Measurements from ENCODE around the gene ZNF784. TPM values are rescaled to one million over a fixed set of nuclear protein-coding genes. Genes with fewer than 3 reads are reported as not detected.

ZNF784 gene
- total and polyA plus RNA-seq, 2 of the 13 experiments (the other 11 are each of a cell fraction or from before 2014, with no cell fraction given): 4.1 to 4.2 TPM

GRCh38 chr19:55640577-55641425, 16.4 kb upstream of the ZNF784 start, which contains the start of gene ZNF580 (continued):
- no peak for TF ChIP-seq ZFP36L2 (CRISPR knock-in tag; IDR thresholded peaks at IDR 0.05)
- no peak for TF ChIP-seq ZNF883 (CRISPR knock-in tag; IDR thresholded peaks at IDR 0.05; ENCODE audit: not compliant biosample characterization)
- TF ChIP-seq ZNF547 (CRISPR knock-in tag; IDR thresholded peaks at IDR 0.05): no peak
- no peak for TF ChIP-seq SMYD3 (CRISPR knock-in tag; IDR thresholded peaks at IDR 0.05)
- no peak; the same call in 1 of the 2 replicates for TF ChIP-seq RXRA (CRISPR knock-in tag; IDR thresholded peaks at IDR 0.05)
- peak; percentile 80 for TF ChIP-seq GATAD1 (CRISPR knock-in tag; IDR thresholded peaks at IDR 0.05)
- no peak for TF ChIP-seq RFX5 (IDR thresholded peaks at IDR 0.05; ENCODE audit: low read depth, low read length)
- no peak for TF ChIP-seq NR2F6 (IDR thresholded peaks at IDR 0.05)
- TF ChIP-seq NR2F6 (CRISPR knock-in tag; IDR thresholded peaks at IDR 0.05): no peak
- TF ChIP-seq NBN (conservative IDR thresholded peaks at IDR 0.05): no peak
- TF ChIP-seq DR1 (CRISPR knock-in tag; IDR thresholded peaks at IDR 0.05): no peak
- no peak for TF ChIP-seq ZNF460 (CRISPR knock-in tag; IDR thresholded peaks at IDR 0.05; ENCODE audit: borderline replicate concordance)
- no peak for TF ChIP-seq KDM4B (CRISPR knock-in tag; IDR thresholded peaks at IDR 0.05)
- peak; percentile 47; the same call in 1 of the 2 replicates for TF ChIP-seq YEATS4 (CRISPR knock-in tag; IDR thresholded peaks at IDR 0.05; ENCODE audit: borderline replicate concordance)
- no peak for TF ChIP-seq ATF6 (CRISPR knock-in tag; conservative IDR thresholded peaks at IDR 0.05)
- TF ChIP-seq ZNF572 (CRISPR knock-in tag; IDR thresholded peaks at IDR 0.05): no peak
- TF ChIP-seq PBX3 (CRISPR knock-in tag; IDR thresholded peaks at IDR 0.05; ENCODE audit: borderline replicate concordance): no peak
- TF ChIP-seq SNAPC4 (CRISPR knock-in tag; IDR thresholded peaks at IDR 0.05): no peak
- 0 out of 4 replicates have a peak, but pooled peaks of 1 of the 2 experiments have one; percentile 20 for TF ChIP-seq ATF4 (CRISPR knock-in tag; IDR thresholded peaks at IDR 0.05)
- no peak for TF ChIP-seq EED (CRISPR knock-in tag; IDR thresholded peaks at IDR 0.05)
- TF ChIP-seq ZNF501 (CRISPR knock-in tag; IDR thresholded peaks at IDR 0.05): peak; percentile 59; the same call in 1 of the 2 replicates
- no peak for TF ChIP-seq HMGA1 (CRISPR knock-in tag; conservative IDR thresholded peaks at IDR 0.05)

Data from HepG2 (cell line).